AG04450 (cell line): Measurements from ENCODE around the gene OPA1. TPM values are rescaled to one million over a fixed set of nuclear protein-coding genes. Genes with fewer than 3 reads are reported as not detected.

Experiments
- CTCF ChIA-PET: fragments of 300-600, 350-600 bp; formaldehyde crosslinking; extraction: SDS; loops from one replicate; lab custom pipeline; 2022; ENCODE audit warnings: antibody characterized with exemption, inconsistent platforms; lab: Charles Lee
- POLR2A ChIA-PET: fragments of 350-600 bp; formaldehyde crosslinking; extraction: SDS; loops from one replicate; lab custom pipeline; 2021; ENCODE audit warnings: antibody characterized with exemption, inconsistent platforms; lab: Yijun Ruan, JAX
- DNase-seq: peaks from one replicate; pipeline ENCODE4 v3.0.0-alpha.2; 2011; ENCODE audit warnings: low read depth, low spot score
- H3K27ac ChIP-seq: one replicate; pipeline ENCODE4 v1.5.1; 2012; ENCODE audit warnings: low read depth, low read length, control low read depth
- H3K27me3 ChIP-seq: one replicate; pipeline ENCODE4 v1.6.0; 2012; ENCODE audit warnings: low read length; ENCODE audit not compliant: control insufficient read depth, insufficient read depth
- H3K4me3 ChIP-seq: 2 replicates; pipeline ENCODE4 v1.5.1; 2011; ENCODE audit warnings: mild to moderate bottlenecking, low read depth, low read length, control low read depth
- H3K9me3 ChIP-seq: 2 replicates; pipeline ENCODE4 v1.5.1; 2012; ENCODE audit warnings: low read length; ENCODE audit not compliant: control insufficient read depth, insufficient read depth
- polyA minus RNA-seq: library from RNA; depleted of rRNA, polyadenylated mRNA; stranded (reverse); fragments of >200 nt; gene quantifications from 2 replicates; pipeline ENCODE4 v1.2.3, GENCODE V29; 2011; rRNA and poly(A)+ RNA removed
- polyA plus RNA-seq: library from polyadenylated mRNA; depleted of rRNA; stranded (reverse); fragments of >200 nt; gene quantifications from 2 replicates; pipeline ENCODE4 v1.2.3, GENCODE V29; 2011; rRNA removed
- TF ChIP-seq, protein P1 (sequence below): IDR thresholded peaks from 2 replicates; pipeline ENCODE4 v1.5.1; 2011; ENCODE audit warnings: low read depth, low read length, control low read depth, inconsistent platforms

OPA1 gene, protein sequence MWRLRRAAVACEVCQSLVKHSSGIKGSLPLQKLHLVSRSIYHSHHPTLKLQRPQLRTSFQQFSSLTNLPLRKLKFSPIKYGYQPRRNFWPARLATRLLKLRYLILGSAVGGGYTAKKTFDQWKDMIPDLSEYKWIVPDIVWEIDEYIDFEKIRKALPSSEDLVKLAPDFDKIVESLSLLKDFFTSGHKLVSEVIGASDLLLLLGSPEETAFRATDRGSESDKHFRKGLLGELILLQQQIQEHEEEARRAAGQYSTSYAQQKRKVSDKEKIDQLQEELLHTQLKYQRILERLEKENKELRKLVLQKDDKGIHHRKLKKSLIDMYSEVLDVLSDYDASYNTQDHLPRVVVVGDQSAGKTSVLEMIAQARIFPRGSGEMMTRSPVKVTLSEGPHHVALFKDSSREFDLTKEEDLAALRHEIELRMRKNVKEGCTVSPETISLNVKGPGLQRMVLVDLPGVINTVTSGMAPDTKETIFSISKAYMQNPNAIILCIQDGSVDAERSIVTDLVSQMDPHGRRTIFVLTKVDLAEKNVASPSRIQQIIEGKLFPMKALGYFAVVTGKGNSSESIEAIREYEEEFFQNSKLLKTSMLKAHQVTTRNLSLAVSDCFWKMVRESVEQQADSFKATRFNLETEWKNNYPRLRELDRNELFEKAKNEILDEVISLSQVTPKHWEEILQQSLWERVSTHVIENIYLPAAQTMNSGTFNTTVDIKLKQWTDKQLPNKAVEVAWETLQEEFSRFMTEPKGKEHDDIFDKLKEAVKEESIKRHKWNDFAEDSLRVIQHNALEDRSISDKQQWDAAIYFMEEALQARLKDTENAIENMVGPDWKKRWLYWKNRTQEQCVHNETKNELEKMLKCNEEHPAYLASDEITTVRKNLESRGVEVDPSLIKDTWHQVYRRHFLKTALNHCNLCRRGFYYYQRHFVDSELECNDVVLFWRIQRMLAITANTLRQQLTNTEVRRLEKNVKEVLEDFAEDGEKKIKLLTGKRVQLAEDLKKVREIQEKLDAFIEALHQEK
- 42.8 and 52.1 TPM in 2 replicates for polyA plus RNA-seq
- polyA minus RNA-seq = 59.7 and 90.1 TPM in 2 replicates

DNA sequence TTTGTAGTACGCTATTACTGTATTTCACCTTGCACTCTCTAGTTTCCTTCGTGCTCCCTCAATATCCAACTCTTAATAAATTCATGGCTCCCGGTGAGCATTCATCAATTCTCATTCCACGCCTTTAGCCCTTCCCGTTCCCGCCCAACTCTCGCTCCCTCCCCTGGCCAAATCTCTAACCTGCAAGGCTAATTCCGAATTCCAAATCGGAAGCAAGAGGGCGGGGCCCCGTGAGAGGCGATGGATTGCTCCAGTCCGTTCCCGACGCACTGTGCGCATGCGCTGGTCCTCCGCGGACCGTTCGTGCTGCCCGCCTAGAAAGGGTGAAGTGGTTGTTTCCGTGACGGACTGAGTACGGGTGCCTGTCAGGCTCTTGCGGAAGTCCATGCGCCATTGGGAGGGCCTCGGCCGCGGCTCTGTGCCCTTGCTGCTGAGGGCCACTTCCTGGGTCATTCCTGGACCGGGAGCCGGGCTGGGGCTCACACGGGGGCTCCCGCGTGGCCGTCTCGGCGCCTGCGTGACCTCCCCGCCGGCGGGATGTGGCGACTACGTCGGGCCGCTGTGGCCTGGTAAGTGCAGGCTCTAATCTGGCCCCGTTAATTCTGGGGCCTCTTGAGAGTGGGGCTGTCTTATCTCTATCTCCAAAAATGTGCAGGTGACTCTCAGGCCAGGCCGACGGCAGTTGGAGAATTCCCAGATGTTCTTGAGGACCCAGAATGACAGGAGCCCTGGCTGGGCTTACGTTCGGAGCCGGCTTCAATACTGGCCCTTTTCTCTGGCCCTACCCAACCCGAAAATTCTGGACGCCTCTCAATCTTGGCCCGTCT lies at the start of gene OPA1:
Gene OPA1 (plus strand): TSS at position 368 of the 827 bp plus-strand sequence. CDS start 170 bp downstream, at position 538.
- ChIA-PET CTCF (interaction anchor here (0.6 to 2.1 kb wide), 5 partner anchors 10 to 780 kb away, joined by 3 to 7 read pairs (median 4); no protein-coding TSS in a partner anchor), POLR2A (no interaction called here)

DNA sequence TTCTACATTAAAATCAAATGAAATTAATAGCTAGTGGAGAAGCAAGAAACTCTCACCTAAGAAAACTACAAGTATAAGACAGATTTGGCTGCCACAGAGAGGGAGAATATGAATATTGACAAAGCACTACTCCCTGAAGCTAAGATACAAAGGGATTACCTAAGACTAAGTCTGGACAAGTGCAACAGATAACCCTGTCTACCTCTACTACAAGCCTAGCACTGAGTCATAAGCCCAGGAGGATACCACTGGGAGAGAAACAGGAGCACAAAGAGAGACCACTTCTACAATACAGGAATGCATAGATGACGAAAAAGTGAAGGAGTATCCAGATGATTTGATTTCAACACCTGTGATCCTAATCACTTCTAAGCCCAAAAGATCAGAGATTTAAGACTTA lies 48.7 kb upstream of the OPA1 start:
- H3K27ac ChIP-seq = no peak overlapping the region
- POLR2A ChIA-PET = no interaction called here
- DNase-seq = no peak
- no peaks in the 10 kb centered on the region for H3K27me3 ChIP-seq
- no peak overlapping the region for H3K4me3 ChIP-seq
- TF ChIP-seq, protein P1, sequence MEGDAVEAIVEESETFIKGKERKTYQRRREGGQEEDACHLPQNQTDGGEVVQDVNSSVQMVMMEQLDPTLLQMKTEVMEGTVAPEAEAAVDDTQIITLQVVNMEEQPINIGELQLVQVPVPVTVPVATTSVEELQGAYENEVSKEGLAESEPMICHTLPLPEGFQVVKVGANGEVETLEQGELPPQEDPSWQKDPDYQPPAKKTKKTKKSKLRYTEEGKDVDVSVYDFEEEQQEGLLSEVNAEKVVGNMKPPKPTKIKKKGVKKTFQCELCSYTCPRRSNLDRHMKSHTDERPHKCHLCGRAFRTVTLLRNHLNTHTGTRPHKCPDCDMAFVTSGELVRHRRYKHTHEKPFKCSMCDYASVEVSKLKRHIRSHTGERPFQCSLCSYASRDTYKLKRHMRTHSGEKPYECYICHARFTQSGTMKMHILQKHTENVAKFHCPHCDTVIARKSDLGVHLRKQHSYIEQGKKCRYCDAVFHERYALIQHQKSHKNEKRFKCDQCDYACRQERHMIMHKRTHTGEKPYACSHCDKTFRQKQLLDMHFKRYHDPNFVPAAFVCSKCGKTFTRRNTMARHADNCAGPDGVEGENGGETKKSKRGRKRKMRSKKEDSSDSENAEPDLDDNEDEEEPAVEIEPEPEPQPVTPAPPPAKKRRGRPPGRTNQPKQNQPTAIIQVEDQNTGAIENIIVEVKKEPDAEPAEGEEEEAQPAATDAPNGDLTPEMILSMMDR = no peak
- no peaks in the 10 kb centered on the region for H3K9me3 ChIP-seq
- CTCF ChIA-PET = no interaction called here

More for the DNA sequence above, at the start of gene OPA1:
- DNase-seq = peak; percentile 98
- peak within 1 kb of the TSS; percentile 57 for H3K27ac ChIP-seq
- TF ChIP-seq, protein P1 = peak; percentile 39
- H3K4me3 ChIP-seq = peak within 1 kb of the TSS; percentile 88
- H3K9me3 ChIP-seq = no peaks in the 10 kb centered on the region
- peaks cover 3% of the 10 kb centered on the region for H3K27me3 ChIP-seq

DNA sequence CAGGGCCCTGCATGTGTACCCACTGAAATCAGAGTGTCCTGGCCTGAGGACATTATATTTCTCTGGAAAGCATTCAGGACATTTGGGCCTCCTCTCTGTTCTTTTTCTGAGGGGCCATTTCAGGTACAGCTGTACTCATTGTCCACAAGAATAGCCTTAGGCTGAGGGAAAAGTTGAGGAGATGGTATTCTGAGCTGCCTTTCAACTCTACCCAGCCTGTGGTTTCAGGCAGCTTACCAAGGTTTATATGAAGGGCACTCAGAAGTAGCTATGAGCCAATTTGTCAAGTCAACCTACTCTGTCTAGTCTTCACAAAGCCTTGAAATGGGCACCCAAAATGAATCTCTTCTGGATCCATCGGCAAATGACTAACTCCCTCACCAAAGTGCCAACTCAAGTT lies 47.7 kb upstream of the OPA1 start:
- CTCF ChIA-PET = no interaction called here
- Histone ChIP-seq H3K27me3 (no peaks in the 10 kb centered on the region), H3K27ac (no peak overlapping the region), H3K4me3 (no peak overlapping the region), H3K9me3 (no peaks in the 10 kb centered on the region)
- DNase-seq = no peak
- POLR2A ChIA-PET = no interaction called here
- TF ChIP-seq, protein P1 = no peak

DNA sequence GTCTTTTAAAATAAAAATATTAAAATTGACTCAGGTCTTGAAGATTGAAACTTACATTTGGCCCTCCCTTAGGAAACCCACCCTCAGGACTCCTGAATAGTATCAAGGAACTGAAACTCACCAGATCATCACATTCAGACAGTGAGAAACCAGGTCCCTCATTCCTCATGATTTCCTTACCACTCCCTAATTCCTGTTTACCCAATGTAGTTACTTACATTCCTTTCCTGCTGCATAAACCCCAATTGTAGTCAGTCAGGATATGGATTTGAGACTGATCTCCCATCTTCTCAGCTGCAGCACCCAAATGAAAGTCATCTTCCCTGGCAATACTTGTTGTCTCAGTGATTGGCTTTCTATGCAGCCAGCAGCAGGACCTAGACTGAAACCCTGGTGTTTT lies 46.9 kb upstream of the OPA1 start:
- POLR2A ChIA-PET = no interaction called here

More for the DNA sequence above, 46.9 kb upstream of the OPA1 start:
- Histone ChIP-seq H3K4me3 (no peak overlapping the region), H3K27me3 (no peaks in the 10 kb centered on the region), H3K9me3 (no peaks in the 10 kb centered on the region), H3K27ac (no peak overlapping the region)
- TF ChIP-seq, protein P1 = no peak
- no peak for DNase-seq
- CTCF ChIA-PET = no interaction called here
